Activated naive CD4-positive, alpha-beta T cell treated with Interleukin-2 at 50 U/mL for 16 hours (primary cell): Measurements from ENCODE around the gene CXCL8.
"Not testable (repeated sequence)": the region's sequence is repeated elsewhere in the genome, so short reads cannot be mapped to it uniquely, and the experiment has no call there.

Experiments
- DNase-seq: peaks from one replicate; pipeline ENCODE4 v3.0.0-alpha.2; 2020

CXCL8 gene

GRCh38 chr4:73744203-73744602 lies 3.8 kb downstream of the CXCL8 start:
- no peak for DNase-seq

- no peak for DNase-seq
These were observed 10.4 kb downstream of the CXCL8 start for GRCh38 chr4:73750730-73751129.

- no peak for DNase-seq
These were observed 10.8 kb downstream of the CXCL8 start for GRCh38 chr4:73751166-73751565.

GRCh38 chr4:73751830-73752229 lies 11.5 kb downstream of the CXCL8 start:
- DNase-seq: no peak

- no peak for DNase-seq
These were observed 12.1 kb downstream of the CXCL8 start for GRCh38 chr4:73752424-73752823.

- DNase-seq: no peak
These were observed 12.8 kb downstream of the CXCL8 start for GRCh38 chr4:73753215-73753614.

GRCh38 chr4:73754934-73755333 lies 14.6 kb downstream of the CXCL8 start:
- DNase-seq: no peak

- DNase-seq: no peak
These were observed 19.0 kb downstream of the CXCL8 start for GRCh38 chr4:73759357-73759756.

GRCh38 chr4:73761856-73762255 lies 21.5 kb downstream of the CXCL8 start:
- no peak for DNase-seq

GRCh38 chr4:73762409-73762808 lies 22.0 kb downstream of the CXCL8 start:
- no peak for DNase-seq

- no peak for DNase-seq
These were observed 23.5 kb downstream of the CXCL8 start for GRCh38 chr4:73763877-73764276.

- DNase-seq: no peak
These were observed 24.1 kb downstream of the CXCL8 start for GRCh38 chr4:73764513-73764912.

DNA sequence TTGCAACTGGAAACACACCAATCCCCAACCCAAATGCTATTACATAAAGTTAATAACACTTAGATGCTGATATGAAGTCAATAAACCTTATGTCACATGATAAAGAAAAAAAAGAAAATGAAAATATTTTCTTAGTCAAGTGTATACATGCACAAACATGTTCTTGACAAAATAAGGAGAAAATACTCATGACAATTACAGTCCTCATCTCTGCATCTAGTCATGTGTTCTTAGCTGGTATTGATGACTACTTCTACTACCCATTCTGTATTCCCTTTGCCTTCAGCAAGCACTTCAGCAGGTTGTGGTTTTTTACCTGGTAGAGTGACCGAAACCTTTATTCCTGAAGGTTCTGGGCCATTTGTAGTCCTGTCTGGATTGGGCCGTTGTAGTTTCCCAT lies 24.9 kb downstream of the CXCL8 start:
- DNase-seq: no peak

DNA sequence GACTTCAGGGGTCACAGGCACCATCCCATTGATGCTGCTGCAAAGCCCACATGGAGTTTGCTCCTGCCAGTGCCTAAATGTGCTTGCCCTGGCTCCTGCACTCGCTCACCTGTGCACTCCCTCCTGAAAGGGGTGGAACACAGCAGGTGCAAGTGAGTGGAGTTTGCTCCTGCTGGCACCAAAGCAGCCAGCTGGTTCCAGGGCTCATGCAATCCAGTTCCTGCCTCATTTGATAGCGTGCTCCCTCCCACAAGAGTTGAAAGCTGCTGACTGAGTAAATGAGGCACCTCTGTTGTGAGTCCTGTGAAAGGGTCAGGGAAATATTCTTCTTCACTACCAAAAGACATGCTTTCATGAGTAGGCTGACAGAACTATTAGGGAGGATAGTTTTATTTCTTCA lies 30.5 kb downstream of the CXCL8 start:
- DNase-seq: no peak

- DNase-seq: no peak
These were observed 32.0 kb downstream of the CXCL8 start for GRCh38 chr4:73772363-73772762.

- not testable (repeated sequence) for DNase-seq
These were observed 34.0 kb downstream of the CXCL8 start for GRCh38 chr4:73774406-73774805.

DNA sequence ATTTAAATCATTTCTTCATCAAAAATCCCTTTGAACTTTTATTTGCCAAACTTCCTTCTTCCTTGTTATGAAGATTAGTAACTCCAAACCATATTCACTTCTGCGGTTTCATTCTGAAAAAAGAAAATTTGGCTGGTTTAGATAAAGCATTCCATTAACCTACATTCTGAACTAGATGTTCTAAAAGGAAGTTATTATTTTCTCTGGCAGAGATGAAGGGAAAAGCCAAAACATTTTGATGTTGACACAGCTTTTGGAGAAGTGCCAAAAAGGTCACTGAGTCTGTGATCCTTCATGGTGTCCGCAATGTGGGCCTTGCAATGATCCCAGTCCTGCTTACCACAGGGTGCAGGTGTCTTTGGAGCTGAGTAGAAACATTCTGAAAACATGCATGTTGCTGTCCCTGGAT lies 36.0 kb downstream of the CXCL8 start:
- DNase-seq: no peak

DNA sequence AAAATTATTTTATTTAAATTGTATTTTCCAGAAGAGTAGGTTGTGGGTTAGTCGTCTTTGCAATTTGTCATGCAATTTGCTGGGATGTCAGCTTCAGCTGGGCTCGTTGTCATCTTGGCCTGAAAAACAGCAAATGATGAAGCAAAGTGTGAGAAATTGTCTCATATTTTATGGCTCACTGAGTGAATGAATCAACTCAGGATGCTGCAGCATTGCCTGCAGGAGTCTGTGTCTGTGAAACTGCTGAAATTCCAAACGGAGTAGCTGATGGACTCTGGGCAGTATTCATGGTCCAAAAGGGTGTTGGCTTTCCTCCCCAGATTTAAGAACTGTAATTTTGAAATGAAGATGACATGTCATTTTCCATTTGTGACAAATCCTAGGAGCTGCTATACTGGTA lies 37.2 kb downstream of the CXCL8 start:
- DNase-seq: no peak

GRCh38 chr4:73780243-73780642 lies 39.9 kb downstream of the CXCL8 start:
- no peak for DNase-seq

DNA sequence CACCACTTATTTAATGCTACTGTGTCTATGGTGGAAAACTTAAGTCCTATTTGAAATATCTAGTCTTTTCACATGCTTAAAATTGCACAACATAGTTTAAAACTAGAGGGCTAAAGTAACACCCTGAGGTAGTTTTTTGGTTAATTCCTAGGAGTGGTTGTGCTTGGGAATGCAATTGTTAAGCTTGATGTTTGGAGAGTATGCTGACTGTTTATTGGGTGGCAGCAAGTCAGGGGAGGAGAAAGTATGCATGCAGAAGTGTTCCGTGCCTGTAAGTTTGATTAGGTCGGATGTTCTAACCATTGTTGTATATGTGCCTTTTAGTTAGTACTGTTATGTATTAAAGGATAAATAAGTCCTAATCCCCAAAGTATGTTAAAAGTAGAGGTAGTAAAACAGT lies 40.5 kb downstream of the CXCL8 start:
- no peak for DNase-seq

DNA sequence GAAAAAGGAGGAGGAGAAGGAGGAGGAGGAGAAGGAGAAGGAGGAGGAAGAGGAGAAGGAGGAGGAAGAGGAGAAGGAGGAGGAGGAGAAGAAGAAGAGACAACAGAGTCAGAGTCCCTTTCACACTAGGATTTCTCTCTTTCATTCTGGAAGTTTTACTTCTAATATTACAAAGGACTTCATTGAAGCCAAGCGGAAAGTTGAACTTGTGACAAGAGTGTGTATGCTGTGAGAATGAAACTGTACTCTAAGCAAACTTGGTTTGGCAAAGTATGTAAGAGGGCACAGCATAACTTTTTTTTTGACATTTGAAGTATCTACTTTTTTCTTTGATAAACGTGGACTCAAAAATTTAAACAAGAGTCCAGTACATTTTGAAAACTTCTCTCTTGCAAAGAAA lies 48.0 kb downstream of the CXCL8 start:
- no peak for DNase-seq
